ENCODE measurements around the gene SCUBE2.

Gene SCUBE2

DNA sequence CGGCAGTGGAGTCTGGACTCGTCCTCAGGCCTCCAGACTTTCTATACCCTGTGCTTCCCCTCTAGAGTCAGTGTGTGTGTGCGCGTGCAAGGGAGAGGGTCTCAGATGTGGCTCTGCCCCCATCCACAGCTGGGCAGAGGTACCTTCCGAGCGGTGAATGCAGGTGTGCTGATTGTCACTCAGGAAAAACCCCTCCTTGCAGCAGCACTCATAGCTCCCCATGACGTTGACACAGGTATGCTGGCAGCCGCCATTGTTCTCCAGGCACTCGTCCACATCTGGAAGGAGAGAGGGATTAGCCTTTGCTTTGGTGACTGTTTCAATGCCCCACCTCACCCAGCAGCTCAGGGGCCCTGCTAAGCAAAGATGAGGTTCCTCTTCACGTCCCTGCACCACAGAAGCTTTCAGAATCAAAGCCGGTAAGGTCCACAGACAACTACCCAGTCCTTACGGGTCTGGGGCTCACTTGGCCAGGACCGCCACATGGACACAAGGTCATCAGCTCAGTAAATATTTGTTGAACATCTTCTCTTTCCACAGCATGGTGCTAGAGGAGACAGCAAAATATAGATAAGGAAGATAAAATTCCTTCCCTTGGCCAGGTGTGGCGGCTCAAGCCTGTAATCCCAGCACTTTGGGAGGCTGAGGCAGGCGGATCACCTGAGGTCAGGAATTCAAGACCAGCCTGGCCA is 16.9 kb downstream of the SCUBE2 start:
- no peak for DNase-seq (ENCODE audit: low read depth in 2 of 2)

DNA sequence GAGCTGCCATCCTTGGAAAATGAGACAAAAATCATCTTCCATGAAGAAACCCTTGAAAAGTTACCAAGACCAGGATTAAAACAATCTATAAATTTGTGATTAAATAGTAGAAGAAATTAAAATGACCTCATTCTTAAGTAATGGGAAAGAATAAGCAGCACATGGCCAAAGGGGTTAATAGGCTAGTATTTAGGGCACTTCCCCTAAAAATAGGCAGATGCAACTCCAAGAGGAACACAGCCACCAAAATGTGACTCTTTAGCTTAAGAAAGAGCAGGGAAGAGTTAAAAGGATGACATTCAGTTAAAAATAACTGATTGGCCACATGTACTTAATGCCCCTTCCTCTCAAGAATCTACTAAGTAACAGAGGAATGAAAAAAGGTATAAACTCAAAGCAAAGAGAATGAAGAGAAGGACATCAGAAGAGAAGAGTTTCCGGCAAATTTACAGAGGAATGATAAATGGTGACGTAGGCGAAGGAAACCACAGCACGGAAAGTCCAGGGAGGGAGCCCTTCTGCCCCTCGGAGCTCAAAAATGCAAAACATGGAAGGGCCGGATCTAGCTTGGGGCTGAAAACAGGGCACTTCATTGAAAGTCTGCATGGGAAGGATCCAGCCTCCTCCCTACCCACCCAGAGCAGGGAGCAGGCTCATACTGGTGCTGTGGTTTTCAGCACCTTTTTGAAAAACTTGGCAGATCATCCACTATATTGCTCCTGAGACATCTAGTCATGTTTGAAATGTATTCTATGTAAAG is 17.8 kb downstream of the SCUBE2 start:
- DNase-seq (ENCODE audit: low read depth in 2 of 2), result no peak

DNA sequence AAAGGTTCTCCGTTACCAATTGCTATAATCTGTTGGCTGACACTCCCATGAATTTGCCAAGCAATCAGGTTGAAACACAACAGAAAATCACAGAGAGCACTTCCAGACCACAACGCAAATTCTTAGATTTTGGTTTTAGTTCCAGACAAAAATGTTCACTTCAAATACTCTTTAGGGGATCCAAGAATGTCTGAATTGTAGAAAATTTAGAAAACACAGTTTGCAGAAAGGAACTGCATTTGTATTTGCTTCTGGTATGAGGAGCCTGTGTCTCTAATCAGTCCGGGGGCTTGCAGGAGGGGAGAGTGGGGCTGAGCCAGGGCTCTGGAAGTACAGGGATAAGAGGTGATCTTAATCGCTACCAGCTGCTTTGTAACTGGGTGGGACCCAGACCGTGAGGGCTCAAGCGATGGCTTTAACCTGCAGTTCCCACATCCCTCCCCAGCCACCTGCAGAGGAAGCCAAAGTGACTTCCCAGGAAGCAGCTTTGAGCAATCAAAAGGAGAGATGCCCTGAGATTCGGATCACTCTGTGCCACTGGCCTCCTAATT is 18.7 kb downstream of the SCUBE2 start:
- no peak for DNase-seq (ENCODE audit: low read depth in 2 of 2)

DNA sequence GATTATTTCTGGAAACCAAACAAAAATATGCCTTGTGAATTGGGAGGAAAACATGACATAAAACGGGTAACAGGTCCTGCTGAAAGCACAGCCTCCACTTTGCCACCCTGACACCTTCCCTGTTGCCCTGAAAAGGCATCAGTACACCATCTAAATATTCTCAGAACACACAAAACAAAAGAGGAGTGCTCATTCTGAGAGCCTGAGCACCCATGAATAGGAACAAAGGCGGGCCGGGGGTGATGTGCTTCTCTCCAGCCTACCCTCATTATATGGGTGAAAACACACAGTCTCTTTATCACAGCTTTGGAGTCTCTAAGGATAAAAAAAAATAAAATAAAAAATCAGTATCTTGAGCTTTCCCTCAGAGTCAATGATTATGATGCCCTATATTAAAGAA is 19.7 kb downstream of the SCUBE2 start:
- DNase-seq (ENCODE audit: low read depth in 2 of 2), result no peak

DNA sequence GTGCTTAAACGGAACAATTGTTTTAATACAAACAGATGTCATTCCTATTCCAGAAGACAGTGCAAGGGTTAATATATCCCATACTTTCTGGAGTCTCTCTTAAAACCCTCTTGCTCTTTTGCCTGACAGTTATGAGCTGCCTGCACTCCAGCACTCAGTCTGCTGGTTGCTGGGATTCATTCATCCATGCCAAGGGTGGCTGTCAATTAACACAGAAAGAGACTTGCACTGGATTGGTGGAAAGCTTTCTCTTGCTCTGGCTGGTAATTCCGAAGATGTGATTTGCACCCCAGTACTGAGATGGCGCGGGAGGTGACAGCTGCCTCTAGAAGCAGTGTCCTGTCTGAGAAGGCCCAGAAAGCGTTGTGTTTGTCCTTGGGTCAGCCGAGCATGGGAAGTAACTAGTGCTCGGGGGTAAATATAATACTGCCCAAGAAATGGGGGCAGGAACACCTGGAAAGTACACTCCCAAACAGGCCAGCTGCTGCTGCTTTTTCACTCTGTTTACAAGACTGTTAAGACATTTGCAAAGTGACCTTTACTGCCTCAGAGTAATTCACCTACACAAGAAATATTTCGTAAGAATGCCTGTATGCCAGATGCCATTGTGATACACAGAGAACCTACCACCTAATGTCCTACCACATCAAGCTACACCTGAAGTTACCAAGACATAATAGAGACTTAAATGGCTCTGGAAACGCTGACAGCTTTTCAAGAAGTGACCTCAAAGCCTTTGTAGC is 20.5 kb downstream of the SCUBE2 start:
- no peak for DNase-seq (ENCODE audit: low read depth in 2 of 2)

DNA sequence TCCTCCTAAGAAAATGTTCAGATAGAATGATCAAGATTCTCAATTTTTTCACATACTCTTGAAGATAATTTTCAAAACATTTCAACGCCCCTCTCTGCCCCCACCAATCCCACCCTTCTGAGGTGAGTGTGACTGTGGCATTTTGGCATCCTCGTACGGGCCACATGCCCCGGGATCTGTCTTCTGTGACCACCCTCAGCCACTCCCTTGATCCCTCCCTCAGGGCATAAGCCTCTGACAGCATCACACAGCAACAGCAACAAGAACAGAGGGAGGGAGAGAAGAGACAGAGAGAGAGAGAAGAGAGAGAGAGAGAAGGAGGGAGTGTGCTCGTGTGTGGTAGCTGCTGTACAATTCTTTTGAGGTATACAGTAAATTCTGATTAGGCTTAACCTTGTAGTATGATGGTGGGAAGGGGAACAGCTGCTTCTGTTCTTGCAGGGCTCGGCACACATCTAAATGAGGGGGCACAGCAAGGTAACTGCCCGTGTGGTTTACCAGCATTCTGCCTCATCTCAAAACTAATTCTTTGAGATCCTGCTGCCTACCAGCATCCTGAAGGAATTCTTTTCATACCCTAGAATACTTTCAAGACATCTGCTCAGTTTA is 21.4 kb downstream of the SCUBE2 start:
- DNase-seq (ENCODE audit: low read depth in 2 of 2), result no peak

DNA sequence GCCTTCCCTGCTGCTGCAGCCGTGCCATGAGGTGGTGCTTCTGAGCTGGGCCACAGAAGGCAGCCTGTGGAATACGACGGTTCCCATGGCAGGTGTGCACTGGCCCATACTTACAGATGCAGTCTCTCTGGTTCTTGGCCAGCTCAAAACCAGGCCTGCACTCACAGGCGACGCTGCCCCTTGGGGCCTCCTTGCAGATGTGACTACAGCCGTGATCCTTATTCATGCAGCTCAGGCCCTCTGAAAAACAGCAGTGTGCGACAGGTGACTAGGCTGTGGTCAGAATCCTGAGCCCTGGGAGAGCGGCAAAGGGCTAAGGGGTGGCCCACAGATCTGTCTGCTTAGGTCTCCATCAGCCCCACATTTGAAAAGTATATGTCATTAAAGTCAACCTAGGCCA is 22.1 kb downstream of the SCUBE2 start:
- no peak for DNase-seq (ENCODE audit: low read depth in 2 of 2)

DNA sequence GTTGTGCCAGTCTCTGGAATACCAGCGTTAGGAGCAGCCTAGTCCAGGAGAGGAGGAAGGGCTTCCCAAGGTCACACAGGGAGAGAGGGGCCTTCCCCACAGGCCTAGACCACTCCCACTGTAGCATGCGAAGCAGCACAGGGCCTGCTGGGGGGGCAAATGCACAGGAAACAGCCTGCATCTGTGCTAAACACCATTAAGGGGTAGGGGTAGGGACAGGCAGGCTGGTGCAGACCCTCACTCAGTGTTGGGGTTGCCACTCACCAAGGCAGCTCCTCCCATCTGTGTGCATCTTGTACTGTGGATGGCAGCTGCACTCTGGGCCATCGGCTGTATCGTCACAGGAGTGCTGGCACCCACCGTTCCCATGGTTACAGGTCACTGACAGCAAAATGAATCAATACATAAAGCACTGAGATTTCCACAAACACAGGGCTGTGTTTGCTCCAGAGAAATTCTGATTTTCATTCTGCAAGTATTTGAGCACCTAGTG is 24.9 kb downstream of the SCUBE2 start:
- DNase-seq (ENCODE audit: low read depth in 2 of 2), result no peak

DNA sequence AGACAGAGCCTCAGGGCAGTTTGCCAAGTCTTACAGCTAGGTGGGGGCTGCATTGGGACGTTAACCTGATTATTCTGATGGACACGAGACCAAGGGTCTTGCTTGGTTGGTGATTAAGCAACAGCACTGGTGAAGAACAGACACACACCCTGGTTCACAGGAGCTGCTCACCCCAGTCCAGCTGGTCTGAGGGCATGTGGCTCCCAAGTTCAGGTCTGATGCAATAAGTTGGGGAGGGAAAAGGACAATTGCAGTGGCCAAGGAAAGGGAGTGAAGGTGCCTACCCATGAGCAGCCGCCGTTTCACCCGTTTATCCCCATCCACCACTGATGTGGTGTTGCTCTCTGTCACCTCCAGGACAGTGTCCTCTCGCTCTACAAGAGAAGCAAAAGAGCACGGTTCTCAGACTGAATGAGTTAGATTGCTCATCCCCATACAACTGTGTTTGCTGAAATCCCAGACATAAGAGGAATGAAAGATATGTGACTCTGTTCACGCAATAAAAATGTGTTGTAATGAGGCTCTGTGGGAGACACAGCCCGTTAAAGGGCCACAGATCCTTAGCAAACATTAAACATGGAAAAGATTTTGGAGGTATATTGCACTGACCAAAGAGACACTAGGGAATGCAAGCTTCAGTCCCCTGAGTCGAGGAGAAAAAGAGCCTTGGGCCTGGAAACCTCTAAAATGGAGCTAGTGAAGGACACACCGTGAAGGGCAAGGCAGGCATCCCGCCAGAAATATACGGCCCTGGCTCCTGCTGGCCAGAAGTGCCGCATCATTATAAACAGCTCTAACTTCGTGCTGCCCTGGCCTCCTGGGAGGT is 25.6 kb downstream of the SCUBE2 start:
- DNase-seq (ENCODE audit: low read depth in 2 of 2), result peak in 1 of 2 experiments; percentile 8

DNA sequence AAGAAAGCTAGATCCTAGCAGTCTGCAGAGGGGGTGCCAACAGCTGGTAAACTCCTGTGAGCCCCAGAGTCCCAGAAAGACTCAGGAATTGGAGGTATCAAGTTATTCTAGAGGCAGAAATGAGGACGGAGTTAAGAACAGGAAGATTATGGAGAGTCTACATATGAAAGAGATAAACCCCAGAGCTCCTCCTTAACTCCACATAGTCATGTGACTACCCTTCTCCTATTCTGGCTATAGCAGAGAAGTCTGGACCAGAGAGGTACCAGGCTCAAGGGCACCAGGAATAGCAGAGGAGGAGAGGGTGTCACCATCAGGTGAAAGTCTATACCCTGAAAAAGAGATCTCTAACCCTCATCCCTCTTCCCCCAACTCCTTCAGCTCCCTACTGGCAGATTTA is 29.6 kb downstream of the SCUBE2 start:
- DNase-seq (ENCODE audit: low read depth in 2 of 2), result no peak

DNA sequence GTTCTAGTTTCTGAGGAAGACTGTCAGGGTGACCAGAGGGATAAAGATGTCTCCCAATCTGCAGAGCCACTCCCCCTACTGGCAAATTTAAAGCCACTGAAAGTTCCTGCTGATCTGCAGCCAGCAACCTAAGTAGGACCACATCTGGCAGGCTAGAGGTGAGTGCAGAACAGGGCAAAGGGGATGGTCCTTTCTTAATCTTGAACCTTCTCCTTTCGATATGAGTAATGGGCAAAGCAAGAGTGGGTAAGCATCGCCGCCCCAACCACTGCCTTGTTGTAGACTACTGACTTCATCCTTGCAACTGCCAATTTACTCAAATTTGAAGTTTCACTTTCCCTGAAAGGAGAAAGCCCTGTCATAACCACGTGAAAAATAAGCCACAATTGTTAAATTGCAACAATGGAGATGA is 30.7 kb downstream of the SCUBE2 start:
- DNase-seq (ENCODE audit: low read depth in 2 of 2), result no peak

DNA sequence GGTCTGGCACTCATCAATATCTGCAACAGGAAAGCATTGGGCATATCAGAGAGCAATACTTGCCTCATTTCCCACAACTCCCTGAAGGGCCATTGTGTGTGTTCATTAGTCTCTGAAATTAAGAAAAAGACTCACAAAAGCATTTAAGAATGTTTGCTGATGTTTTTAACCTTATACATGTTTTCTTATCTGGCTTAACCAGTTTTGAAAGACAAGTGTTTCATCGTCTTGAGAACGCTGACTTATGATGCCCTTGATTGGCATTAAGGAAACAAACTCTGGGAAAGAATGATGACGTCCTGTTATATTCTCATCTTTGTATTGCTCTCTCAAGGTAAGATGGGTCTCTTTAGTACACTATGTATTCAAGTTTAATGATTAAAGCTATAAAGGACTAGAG is 32.0 kb downstream of the SCUBE2 start:
- DNase-seq (ENCODE audit: low read depth in 2 of 2), result no peak

DNA sequence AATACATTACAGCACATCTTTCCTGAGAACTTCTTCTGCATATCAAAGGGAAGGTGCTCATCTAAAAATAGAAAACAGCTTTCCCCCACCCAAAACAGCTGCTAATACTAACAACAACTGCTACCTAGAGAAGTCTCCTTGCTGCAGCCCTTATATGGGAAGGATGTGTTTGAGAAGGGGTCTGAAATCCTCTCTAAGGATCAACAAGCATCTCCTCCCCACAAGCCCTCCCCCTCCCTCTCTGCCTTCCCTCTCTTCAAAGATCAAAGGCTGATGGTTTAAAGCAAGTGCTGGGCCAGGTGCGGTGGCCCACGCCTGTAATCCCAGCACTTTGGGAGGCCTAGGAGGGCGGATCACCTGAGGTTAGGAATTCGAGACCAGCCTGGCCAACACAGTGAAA is 33.5 kb downstream of the SCUBE2 start:
- DNase-seq (ENCODE audit: low read depth in 2 of 2), result no peak

DNA sequence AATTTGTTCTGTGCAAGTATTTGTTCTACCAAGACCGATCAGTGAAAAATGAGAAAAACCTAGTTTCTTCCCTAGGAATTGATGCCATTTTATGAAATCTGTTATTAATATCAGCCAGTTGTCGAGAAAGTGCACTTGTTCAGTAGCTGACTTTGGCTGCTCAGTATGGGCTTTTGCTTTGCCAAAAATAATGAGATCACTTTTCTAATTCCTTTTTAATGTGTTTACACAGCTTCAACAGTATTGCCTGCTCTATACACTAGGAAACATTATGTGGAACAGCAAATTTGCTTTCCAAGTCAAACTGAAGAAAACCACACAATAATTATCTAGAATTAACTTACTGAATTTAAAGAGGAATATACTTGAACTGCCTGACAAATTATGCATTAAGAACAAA is 34.4 kb downstream of the SCUBE2 start:
- DNase-seq (ENCODE audit: low read depth in 2 of 2), result peak in 1 of 2 experiments; percentile 25

DNA sequence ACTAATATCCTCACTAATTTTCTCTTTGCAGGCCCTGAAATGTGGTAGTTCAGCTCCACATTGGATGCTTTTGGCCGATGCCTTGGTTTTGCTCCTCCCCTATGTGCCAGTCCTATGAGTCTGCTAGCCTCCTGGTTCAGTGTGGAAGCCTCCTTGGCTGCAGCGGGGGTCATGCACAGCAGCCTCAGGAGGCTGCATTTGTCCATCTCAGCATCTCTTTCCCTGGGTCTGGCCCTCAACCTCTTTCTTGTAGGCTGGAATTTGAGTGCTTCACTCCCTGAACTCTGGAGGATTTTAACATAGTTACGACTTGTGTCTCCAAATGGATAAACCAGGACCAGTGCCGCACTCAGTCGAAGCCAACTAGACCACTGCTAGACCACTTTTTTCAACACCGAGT is 34.9 kb downstream of the SCUBE2 start:
- DNase-seq (ENCODE audit: low read depth in 2 of 2), result no peak

DNA sequence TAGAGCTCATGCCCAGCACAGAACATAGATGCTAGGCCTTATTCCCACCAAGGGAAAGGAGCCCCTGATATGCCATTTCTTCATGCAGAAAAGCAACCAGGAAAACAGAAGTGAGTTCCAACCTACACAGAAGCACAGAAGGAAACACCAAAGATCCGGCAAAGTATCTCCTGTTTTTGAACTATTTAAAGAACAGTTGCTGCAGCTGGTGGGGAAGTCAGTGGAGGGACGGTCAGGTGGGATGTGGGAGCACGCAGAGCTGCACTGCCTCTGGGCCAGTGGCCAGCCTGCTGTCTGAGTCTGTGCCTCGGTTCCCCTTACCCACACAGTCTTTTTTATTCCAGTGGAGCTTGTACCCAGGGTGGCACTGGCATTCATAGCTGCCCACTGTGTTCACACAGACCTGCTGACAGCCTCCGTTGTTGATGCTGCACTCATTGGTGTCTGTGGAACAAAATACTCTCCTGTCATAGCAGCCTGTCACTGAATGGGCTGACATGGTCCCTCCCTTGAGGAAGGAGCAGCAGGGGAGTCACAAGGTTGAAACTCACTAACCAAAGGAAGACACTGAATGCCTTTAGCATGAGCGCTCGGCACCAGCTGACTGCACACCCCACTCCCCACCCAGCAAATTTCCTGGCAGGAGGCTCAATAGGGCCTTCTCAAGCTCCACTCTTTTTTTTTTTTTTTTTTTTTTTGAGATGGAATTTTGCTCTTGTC is 37.9 kb downstream of the SCUBE2 start:
- DNase-seq (ENCODE audit: low read depth in 2 of 2), result peak in 1 of 2 experiments; percentile 9

DNA sequence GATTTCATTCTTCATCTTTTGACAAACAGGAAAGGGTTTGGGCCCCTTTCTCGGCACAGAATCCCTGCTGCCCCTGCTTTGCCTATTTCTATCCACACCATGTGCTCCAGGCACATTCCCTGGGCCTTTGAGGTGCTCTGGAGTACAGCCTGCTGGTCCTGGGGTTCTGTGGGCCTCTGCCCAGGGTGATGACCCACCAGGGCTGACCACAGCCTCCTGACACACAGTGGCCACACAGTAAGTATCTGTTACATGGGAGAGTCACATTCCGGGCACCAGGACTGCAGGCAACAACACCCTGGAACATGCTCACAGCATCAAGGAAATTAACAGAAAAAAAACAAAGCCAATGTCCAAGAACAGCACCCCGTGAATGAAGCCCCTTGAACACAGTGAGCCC is 39.1 kb downstream of the SCUBE2 start:
- DNase-seq (ENCODE audit: low read depth in 2 of 2), result no peak

DNA sequence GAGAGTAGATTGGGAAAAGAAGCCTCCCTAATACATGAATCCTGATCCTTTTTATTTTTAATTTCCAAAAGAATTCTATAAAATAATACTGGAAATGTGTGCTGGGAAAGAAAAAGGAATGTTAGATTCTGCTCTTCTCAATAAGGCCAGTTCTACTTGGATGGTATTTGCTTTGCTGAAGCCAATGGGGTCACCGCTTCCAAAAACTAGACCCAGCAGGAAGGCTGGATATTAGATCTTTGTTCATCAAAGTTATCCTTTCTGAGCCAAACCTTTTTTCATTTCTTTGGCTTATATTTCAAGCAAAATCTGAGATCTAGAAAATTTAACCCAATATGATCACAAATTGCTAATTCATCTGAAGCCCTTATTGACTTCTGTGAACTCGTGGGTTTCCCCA is 41.4 kb downstream of the SCUBE2 start:
- no peak for DNase-seq (ENCODE audit: low read depth in 2 of 2)

DNA sequence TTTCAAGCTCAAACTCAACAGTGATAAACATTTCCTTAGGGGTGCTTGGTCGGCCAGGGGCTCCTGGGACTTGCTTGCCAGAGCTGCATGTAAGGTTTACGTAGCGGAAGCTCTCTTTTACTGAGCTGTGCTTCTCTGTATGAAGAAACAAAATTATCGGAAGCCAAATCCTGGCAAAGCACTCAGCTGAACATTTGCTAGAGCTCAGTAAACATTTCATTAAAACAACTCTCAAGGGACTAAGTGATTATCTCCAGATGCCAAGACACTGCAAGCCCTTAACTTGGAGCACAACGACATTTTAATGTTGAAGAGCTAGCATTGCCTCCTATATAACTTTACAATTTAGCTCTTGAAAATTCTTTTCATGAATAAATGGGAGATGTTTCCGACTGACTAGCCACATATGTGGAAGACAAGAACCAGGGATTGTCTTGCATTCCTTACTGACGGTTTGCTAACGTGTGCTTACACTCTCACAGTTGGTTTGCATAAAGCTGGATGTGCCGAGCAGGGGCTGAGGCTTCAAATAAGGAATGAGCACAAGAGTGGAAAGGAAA is 43.4 kb downstream of the SCUBE2 start:
- DNase-seq (ENCODE audit: low read depth in 2 of 2), result peak; percentile 59 to 65

DNA sequence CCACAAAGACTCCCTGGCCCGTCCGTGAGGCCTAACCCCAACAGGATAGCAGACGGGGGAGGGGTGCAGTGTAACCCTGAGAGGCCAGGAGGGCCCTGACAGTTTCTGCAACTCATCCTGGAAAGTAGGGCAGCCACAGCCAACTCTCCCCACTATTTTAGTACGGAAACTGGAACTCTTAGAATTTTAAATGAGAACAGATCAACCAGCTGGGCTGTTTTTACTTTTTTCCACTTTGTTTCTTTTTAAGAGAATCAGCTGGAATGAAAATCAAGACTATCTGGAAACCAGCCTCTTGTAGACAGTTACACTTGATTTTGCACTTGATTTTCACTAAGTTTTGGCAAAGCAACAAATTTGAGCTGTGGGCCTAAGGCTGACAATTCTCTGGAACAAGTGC is 44.9 kb downstream of the SCUBE2 start:
- DNase-seq (ENCODE audit: low read depth in 2 of 2), result no peak

All from fibroblast of skin of left biceps (primary cell).